HepG2 (cell line): ENCODE results near the gene TECPR1. TPM values are rescaled to one million over a fixed set of nuclear protein-coding genes. Genes with fewer than 3 reads are reported as not detected.

Experiments used
- ARID3A ChIP-seq: IDR thresholded peaks from 2 replicates; pipeline ENCODE4 v1.6.1; 2012; ENCODE audit warnings: low read depth, low read length, improper control_type of control experiment
- ARID5B ChIP-seq: IDR thresholded peaks from 2 replicates; pipeline ENCODE4 v1.4.0; 2020; ENCODE audit warnings: mild to moderate bottlenecking, missing genetic modification reagents
- DR1 ChIP-seq: sonication (generic); formaldehyde crosslinking; IDR thresholded peaks from 2 replicates; pipeline ENCODE4 v1.8.0; 2021; ENCODE audit warnings: mild to moderate bottlenecking, missing genetic modification reagents, inconsistent platforms
- ELF3 ChIP-seq: IDR thresholded peaks from 2 replicates; pipeline ENCODE4 v1.6.1; 2016; ENCODE audit warnings: missing genetic modification reagents, missing compliant biosample characterization
- FUBP1 ChIP-seq: sonication (generic); formaldehyde crosslinking; IDR thresholded peaks from 2 replicates; pipeline ENCODE4 v1.5.1; 2020; ENCODE audit warnings: missing genetic modification reagents, mild to moderate bottlenecking, borderline replicate concordance
- HBP1 ChIP-seq: IDR thresholded peaks from 2 replicates; pipeline ENCODE4 v1.6.1; 2016; ENCODE audit warnings: low read depth, control low read depth
- HNRNPK ChIP-seq: fragments of 200-400 bp; formaldehyde crosslinking; IDR thresholded peaks from 2 replicates; pipeline ENCODE4 v1.6.1; 2018; ENCODE audit warnings: low read length, low read depth, moderate library complexity, mild to moderate bottlenecking; ENCODE audit not compliant: poor library complexity, severe bottlenecking
- KAT2B ChIP-seq: fragments of 150-350 bp; IDR thresholded peaks from 2 replicates; pipeline ENCODE4 v1.6.1; 2014; ENCODE audit warnings: low read depth, low read length, borderline replicate concordance
- KMT2B ChIP-seq: IDR thresholded peaks from 2 replicates; pipeline ENCODE4 v1.6.1; 2016; ENCODE audit warnings: missing genetic modification reagents, missing compliant biosample characterization
- PAF1 ChIP-seq: IDR thresholded peaks from 2 replicates; pipeline ENCODE4 v1.6.1; 2016; ENCODE audit warnings: missing genetic modification reagents, missing compliant biosample characterization
- SIX4 ChIP-seq: sonication (generic); formaldehyde crosslinking; IDR thresholded peaks from 2 replicates; pipeline ENCODE4 v1.4.0; 2020; ENCODE audit warnings: missing genetic modification reagents
- SMAD9 ChIP-seq: sonication (generic); formaldehyde crosslinking; IDR thresholded peaks from 2 replicates; pipeline ENCODE4 v1.5.1; 2020; ENCODE audit warnings: mild to moderate bottlenecking, missing genetic modification reagents
- TRAFD1 ChIP-seq: sonication (generic); formaldehyde crosslinking; IDR thresholded peaks from 2 replicates; pipeline ENCODE4 v1.5.1; 2020; ENCODE audit warnings: missing genetic modification reagents, mild to moderate bottlenecking, borderline replicate concordance
- ZNF138 ChIP-seq: sonication (generic); formaldehyde crosslinking; IDR thresholded peaks from 2 replicates; pipeline ENCODE4 v1.5.0; 2020; ENCODE audit warnings: mild to moderate bottlenecking, low read depth, missing genetic modification reagents
- ZNF274 ChIP-seq: sonication (generic); formaldehyde crosslinking; IDR thresholded peaks from 2 replicates; pipeline ENCODE4 v1.5.1; 2020; ENCODE audit warnings: mild to moderate bottlenecking, missing genetic modification reagents
- ZNF484 ChIP-seq: sonication (generic); formaldehyde crosslinking; IDR thresholded peaks from 2 replicates; pipeline ENCODE4 v1.5.1; 2020; ENCODE audit warnings: mild to moderate bottlenecking, low read depth, missing genetic modification reagents, borderline replicate concordance
- polyA plus RNA-seq, 8 experiments: library from polyadenylated mRNA; depleted of rRNA in 3 of 8; stranded (reverse) in 7 of 8; unstranded in 1 of 8; fragments of >200 nt; fragmentation: Illumina TruSeq in 4 of 8; extraction: Trizol in 4 of 8; gene quantifications; 2 replicates each; pipeline versions ENCODE4 v1.2.1 to v1.2.3, GENCODE V29; 2011 to 2016; ENCODE audit warnings: low read depth in 4 of 8, missing spikeins in 1 of 8, mixed read lengths in 1 of 8; ENCODE audit not compliant: insufficient read depth in 1 of 8
- total RNA-seq, 5 experiments: library from RNA; depleted of rRNA; stranded (reverse); fragments of >200 nt; fragmentation: Illumina TruSeq; extraction: Trizol; gene quantifications; 2 replicates each; pipeline ENCODE4 v1.2.3, GENCODE V29; 2016; ENCODE audit warnings: low read depth in 1 of 5

Gene TECPR1
- total and polyA plus RNA-seq, 2 of the 13 experiments (the other 11 are each of a cell fraction or from before 2014, with no cell fraction given): 2.3 to 6.3 TPM

- TF ChIP-seq TRAFD1 (CRISPR knock-in tag) (no peak), SMAD9 (no peak), KAT2B (no peak), ARID5B (CRISPR knock-in tag) (no peak), HBP1 (no peak), ARID3A (no peak), PAF1 (CRISPR knock-in tag) (no peak), ZNF484 (CRISPR knock-in tag) (no peak), ZNF274 (CRISPR knock-in tag) (no peak), FUBP1 (CRISPR knock-in tag) (no peak), KMT2B (CRISPR knock-in tag) (no peak), SIX4 (CRISPR knock-in tag) (no peak), ELF3 (CRISPR knock-in tag) (no peak), DR1 (CRISPR knock-in tag) (no peak), ZNF138 (CRISPR knock-in tag) (no peak), HNRNPK (no peak)
Observed at GRCh38 chr7:98281757-98282606, 29.9 kb upstream of the TECPR1 start (continued).
